Right atrium auricular region (tissue), 2 donors: ENCODE measurements around the gene TPRG1L. TPM values are rescaled to one million over a fixed set of nuclear protein-coding genes. Genes with fewer than 3 reads are reported as not detected.

Experiments
- DNase-seq: peaks from one replicate; pipeline ENCODE4 v3.0.0-alpha.2; 2019; ENCODE audit warnings: low spot score
- H3K27ac ChIP-seq, 2 donors: fragments of 200-600 bp; sonication (generic); 1 replicate in 1 of 2; 2 replicates in 1 of 2; pipeline ENCODE4 v1.5.1; 2016 to 2019
- H3K27me3 ChIP-seq, 2 donors: fragments of 200-600 bp; sonication (generic); one replicate each; pipeline versions ENCODE4 v1.5.1 to v1.6.0; 2017 to 2019
- H3K36me3 ChIP-seq: fragments of 200-600 bp; sonication (generic); one replicate; pipeline ENCODE4 v1.5.1; 2016
- H3K4me1 ChIP-seq, 2 donors: fragments of 200-600 bp; sonication (generic); one replicate each; pipeline versions ENCODE4 v1.5.1 to v1.6.0; 2017 to 2019
- H3K4me3 ChIP-seq, 2 donors: fragments of 200-600 bp; sonication (generic); 1 replicate in 1 of 2; 2 replicates in 1 of 2; pipeline ENCODE4 v1.5.1; 2017 to 2019; ENCODE audit warnings: mild to moderate bottlenecking in 1 of 2, moderate library complexity in 1 of 2
- H3K9me3 ChIP-seq, 2 donors: fragments of 200-600 bp; sonication (generic); one replicate each; pipeline ENCODE4 v1.5.1; 2019
- total RNA-seq, 2 donors: library from RNA; depleted of rRNA; stranded (reverse); fragments of >200 nt; gene quantifications; one replicate each; pipeline ENCODE4 v1.1.0, GENCODE V29; 2016
- TF ChIP-seq, protein P1 (sequence below), 2 donors: fragments of 200-600 bp; sonication (generic); IDR thresholded peaks; one replicate each; pipeline ENCODE4 v1.5.1; 2019; ENCODE audit warnings: antibody characterized with exemption in 2 of 2

The TPRG1L gene
- total RNA-seq, 2 donors from 2014 or later, result 30.0 to 33.3 TPM

DNA sequence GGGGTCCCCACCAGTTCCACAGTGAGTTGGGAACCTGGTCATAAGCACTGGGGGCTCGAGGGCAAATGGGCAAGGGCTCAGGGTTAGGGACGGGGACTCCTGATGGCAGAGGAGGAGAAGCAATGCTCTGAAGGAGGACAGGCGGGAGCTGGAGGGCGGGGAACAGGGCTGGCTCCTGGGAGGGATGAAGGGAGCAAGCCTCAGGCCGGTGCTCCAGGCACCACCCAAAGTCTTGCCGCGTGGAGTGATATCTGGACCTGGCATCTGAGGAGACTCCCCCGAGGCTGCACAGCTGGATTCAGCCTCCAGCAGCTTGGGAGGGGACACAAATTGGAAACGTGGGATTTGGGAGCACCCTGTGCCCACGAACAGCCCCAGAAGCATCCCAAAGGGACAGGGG, 24.5 kb upstream of the TPRG1L start:
- H3K9me3 ChIP-seq, result no peaks in the 10 kb centered on the region
- H3K27ac ChIP-seq, result no peak overlapping the region
- H3K4me3 ChIP-seq, result no peak overlapping the region
- H3K36me3 ChIP-seq, result no peaks in the 10 kb centered on the region
- peaks cover 0 to 22% of the 10 kb centered on the region in 2 donors for H3K4me1 ChIP-seq
- TF ChIP-seq, protein P1, sequence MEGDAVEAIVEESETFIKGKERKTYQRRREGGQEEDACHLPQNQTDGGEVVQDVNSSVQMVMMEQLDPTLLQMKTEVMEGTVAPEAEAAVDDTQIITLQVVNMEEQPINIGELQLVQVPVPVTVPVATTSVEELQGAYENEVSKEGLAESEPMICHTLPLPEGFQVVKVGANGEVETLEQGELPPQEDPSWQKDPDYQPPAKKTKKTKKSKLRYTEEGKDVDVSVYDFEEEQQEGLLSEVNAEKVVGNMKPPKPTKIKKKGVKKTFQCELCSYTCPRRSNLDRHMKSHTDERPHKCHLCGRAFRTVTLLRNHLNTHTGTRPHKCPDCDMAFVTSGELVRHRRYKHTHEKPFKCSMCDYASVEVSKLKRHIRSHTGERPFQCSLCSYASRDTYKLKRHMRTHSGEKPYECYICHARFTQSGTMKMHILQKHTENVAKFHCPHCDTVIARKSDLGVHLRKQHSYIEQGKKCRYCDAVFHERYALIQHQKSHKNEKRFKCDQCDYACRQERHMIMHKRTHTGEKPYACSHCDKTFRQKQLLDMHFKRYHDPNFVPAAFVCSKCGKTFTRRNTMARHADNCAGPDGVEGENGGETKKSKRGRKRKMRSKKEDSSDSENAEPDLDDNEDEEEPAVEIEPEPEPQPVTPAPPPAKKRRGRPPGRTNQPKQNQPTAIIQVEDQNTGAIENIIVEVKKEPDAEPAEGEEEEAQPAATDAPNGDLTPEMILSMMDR (IDR thresholded peaks at IDR 0.05), result no peak
- DNase-seq, result no peak
- no peaks in the 10 kb centered on the region for H3K27me3 ChIP-seq

DNA sequence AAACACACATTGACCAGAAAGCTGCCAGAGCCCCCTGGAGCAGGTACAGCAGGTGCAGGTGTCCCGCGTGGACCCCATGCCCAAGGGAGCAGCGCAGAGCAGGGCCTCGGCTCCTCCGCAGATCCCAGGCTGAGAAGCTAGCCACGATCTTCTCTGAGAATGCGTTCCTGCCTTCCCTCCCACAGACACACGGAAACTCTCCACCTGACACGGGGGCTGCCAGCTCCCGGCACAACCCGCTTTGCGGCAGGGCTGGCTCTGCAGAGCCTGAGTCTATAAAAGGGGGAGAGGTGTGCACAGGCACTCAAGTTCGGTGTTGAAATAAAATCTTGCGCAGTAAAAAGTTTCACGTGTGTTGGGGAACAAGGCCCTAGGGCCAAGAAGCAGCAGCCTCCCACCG, 23.1 kb upstream of the TPRG1L start:
- H3K27me3 ChIP-seq, result no peaks in the 10 kb centered on the region
- H3K9me3 ChIP-seq, result no peaks in the 10 kb centered on the region
- H3K36me3 ChIP-seq, result no peaks in the 10 kb centered on the region
- no peak overlapping the region for H3K4me3 ChIP-seq
- H3K4me1 ChIP-seq, result peaks cover 0 to 22% of the 10 kb centered on the region in 2 donors
- TF ChIP-seq, protein P1 (IDR thresholded peaks at IDR 0.05), result no peak
- H3K27ac ChIP-seq, result no peak overlapping the region
- no peak for DNase-seq

DNA sequence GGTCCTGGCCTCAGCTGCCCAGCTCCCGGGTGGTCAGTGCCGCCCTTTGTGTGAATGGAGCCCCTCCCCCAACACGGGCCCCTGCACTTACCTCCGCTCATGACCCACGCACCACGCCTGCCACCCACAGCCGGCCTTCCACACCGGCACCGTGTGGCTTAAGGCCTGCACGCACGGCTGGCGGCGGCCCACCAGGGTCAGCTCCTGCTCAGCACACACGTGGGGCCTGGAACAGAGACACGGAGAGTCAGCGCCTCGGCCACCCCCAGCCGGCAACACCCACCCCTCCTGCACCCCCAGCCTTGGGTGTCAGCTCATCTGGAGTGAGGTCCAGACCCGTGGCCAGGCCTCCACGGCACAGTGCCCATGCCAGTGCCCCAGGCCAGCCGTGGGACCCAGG, 22.4 kb upstream of the TPRG1L start:
- DNase-seq, result no peak
- peaks cover 0 to 16% of the 10 kb centered on the region in 2 donors for H3K4me1 ChIP-seq
- H3K36me3 ChIP-seq, result no peaks in the 10 kb centered on the region
- H3K27me3 ChIP-seq, result no peaks in the 10 kb centered on the region
- H3K27ac ChIP-seq, result no peak overlapping the region
- no peak overlapping the region for H3K4me3 ChIP-seq
- TF ChIP-seq, protein P1 (IDR thresholded peaks at IDR 0.05), result no peak
- H3K9me3 ChIP-seq, result no peaks in the 10 kb centered on the region

DNA sequence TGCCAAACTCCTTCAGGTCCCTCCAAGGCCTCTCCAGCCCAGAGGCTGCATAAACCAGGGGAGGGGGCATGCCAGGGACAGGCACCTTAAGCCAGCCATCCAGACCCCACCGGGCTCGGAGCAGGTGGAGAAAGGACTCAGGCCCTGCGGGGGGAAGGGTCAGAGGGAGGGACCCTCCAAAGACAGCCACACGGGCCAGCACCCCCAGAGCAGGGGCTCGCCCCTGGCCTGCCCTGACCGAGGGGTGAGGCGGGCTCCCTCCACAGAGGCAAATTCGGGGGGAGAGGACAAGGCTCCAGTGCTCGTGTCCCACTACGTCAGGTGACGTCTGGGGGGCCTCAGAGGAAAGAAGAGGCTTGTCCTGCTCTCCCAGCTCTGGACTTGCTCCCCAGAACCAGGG, 21.7 kb upstream of the TPRG1L start:
- Histone ChIP-seq H3K27me3 (no peaks in the 10 kb centered on the region), H3K9me3 (no peaks in the 10 kb centered on the region)
- DNase-seq, result no peak

DNA sequence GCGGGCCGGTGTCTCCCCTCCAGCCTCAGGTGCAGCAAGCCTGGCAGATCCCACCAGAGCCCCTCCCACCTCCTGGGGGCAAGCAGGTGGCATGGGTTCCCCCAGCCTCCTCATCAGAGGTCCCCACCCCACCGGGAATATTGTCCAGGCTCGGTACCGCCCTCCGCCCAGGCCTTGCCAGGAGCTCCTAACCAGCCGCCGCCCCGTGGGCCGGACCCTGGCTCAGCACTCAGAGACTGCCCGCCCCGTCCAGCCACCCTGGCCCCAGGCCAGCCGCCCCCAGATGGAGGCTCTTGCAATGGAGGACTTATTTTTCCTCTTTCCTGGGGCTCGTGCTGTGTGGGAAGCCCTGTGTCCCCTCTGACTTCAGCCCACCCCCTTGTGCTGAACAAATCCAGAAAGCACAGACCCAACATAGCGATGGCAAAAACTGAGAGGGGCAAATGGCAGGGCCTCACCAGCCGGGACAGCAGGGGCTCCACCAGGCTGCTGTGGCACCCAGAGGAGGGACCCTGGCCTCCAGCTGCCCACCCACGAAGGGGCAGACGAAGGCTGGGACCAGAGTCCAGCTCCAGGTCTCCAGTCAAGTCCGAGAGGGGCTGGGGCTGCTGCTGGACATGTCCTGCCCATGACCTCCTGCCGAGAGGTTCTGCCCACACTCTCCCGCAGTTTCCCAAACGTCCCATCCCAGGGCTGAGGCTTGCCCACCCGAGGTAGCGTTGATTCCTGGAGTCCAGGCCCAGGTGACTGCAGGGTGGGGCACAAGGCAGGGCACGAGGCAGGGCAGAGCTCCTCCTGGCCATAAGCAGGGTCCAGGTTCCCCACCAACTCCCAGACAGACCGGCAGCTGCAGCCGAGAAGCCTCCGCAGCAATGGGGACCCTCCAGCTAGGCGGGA, 21.0 kb upstream of the TPRG1L start:
- Histone ChIP-seq H3K4me3 (no peak overlapping the region), H3K36me3 (no peaks in the 10 kb centered on the region), H3K4me1 (peaks cover 0 to 2% of the 10 kb centered on the region in 2 donors), H3K27ac (no peak overlapping the region), H3K27me3 (no peaks in the 10 kb centered on the region), H3K9me3 (no peaks in the 10 kb centered on the region)
- no peak for DNase-seq
- TF ChIP-seq, protein P1 (IDR thresholded peaks at IDR 0.05), result no peak

More for the DNA sequence above, 21.7 kb upstream of the TPRG1L start:
- H3K36me3 ChIP-seq, result no peaks in the 10 kb centered on the region
- no peak overlapping the region for H3K4me3 ChIP-seq
- TF ChIP-seq, protein P1 (IDR thresholded peaks at IDR 0.05), result no peak
- no peak overlapping the region for H3K27ac ChIP-seq
- H3K4me1 ChIP-seq, result peaks cover 0 to 8% of the 10 kb centered on the region in 2 donors
